ENCODE measurements around the gene LUZP2.

Gene LUZP2

DNA sequence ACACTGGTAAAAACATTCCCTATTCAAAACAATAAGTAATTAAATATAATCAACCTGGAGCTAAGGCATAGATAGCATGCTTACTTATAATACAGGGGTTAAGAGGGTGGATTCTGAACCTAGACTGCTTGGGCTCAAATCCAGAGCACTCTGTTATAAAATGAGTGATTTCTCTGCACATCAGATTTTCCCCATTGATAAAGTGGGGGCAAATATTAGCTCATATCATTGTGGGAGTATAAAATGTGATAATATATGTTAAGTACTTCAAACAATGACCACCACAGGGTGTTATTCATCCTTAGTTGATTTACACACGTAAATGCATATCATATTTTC, 139.4 kb downstream of the LUZP2 start:
- no peak for DNase-seq

GRCh38 chr11:24637520-24637919, 140.7 kb downstream of the LUZP2 start:
- no peak for DNase-seq

DNA sequence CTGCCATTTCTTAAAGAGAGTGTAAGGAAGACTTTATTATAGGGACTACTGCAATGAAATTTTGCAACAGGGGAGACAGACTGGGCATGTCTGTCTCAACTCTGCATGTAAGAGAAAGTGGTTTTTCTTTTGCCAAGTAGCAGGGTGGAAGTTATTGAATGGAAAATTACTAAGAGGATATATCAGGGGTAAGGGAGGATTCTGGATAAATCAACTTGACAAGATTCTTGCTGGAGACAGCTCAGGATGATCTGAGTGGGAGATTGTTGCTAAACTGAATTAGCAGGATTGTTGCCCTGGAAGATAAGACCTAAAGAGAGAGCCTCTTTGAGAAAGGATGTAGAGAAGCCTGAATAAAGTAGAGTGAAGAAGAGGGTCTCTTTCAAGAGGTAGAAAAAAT, 145.8 kb downstream of the LUZP2 start:
- no peak for DNase-seq

DNA sequence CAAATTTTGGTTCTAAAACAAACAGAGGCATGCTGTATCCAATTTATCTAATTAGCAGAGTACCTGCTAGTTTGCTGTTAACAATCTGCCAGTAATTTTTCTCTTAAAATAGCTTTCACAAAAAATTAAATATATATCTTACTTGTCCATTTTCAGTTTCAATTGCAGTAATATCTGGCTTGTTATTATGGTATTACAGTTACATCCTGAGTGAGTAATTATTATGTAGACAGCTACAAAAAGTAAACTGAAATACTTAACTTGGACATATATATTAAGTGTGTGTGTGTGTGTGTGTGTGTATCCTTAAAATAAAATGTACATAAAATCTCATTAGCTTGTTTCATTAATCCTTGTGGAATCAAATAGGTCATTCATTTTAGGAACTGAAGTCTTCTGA, 148.7 kb downstream of the LUZP2 start:
- DNase-seq = no peak

DNA sequence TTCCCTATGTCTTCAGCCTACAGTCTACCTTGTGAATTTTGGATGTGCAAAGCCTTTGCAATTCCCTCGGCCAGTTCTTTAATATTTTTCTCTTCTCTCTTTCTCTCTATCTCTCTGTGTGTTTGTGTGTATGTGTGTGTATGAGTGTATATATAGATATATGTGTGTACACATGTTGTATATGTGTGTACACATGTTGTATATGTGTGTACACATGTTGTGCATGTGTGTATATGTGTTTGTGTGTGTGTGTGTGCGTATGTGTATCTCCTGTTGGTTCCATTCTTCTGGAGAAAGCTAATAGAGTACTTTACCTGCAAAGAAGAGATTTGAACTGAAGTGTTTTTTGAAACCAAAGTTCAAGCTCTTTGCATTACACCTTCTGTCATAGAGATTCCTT, 155.0 kb downstream of the LUZP2 start:
- no peak for DNase-seq

GRCh38 chr11:24653901-24654300, 157.0 kb downstream of the LUZP2 start:
- DNase-seq = no peak

GRCh38 chr11:24661331-24661730, 164.5 kb downstream of the LUZP2 start:
- no peak for DNase-seq

DNA sequence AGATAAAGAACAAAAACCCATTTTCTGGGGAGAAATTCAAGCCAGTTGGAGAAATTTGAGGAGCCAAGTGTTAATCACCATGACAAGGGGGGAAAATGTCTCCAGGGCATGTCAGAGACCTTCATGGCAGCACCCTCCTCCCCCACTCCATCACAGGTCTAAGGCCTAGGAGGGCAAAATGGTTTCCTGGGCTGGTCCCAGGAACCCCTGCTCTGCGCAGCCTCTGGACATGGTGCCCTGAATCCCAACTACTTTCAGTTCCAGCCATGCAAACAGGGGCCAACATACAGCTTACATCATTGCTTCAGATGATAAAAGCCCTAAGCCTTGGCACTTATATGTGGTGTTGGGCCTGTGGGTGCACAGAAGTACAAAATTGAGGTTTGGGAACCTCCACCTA, 167.5 kb downstream of the LUZP2 start:
- no peak for DNase-seq

DNA sequence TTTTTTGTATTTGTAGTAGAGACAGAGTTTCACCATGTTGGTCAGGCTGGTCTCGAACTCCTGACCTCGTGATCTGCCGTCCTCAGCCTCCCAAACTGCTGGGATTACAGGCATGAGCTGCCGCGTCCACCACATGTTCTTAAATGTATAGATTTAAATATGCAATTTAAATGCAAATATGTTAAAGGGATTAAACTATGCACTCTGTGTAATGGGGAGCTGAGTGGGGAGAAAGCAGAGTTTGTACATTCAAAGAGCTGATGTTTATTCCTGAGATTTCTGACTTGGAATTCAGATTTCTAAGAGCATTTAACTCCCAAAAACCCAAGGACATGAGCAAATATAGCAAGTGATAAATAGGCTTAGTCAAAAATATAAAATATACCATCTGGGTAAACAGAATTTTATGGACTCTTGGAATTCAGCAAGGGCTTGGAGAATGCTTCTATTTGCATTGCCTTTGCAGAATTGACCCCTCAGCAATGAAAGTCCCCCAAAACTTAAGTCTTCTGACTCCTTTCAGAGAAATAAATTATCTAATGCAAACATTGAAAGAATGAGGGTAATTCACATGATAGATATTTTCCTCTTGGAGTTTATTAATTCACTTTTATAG, 170.6 kb downstream of the LUZP2 start:
- DNase-seq = no peak

DNA sequence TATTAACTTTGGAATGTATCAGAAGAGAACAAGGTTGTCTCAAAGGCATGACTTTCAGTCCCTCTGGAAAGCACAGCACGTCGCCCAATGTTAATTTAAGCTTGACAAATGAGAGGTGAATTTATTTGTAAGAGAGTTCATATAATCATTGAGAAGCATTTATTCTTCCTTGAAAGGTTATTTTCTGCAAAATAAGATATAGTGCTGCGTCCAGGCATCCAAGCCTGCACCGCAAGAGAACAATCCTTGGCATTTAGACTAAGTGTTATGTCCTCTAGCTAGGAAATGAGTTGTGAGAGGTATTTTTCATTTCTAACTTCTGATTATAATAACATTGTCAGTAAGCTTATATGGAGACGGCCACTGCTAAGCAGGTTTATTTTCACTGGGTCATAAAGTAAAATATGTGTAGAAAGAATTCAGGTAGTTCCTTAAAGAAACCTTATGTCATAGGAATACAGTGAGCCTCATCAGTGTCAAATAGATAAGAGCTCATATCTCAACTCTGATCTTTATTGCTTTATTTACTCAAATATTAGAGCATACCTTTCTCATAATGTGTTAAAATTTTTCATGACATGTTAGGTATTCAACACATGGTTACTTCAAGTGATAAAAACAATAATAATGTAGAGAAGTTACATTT, 182.0 kb downstream of the LUZP2 start:
- DNase-seq = no peak

GRCh38 chr11:24679821-24680351, 183.0 kb downstream of the LUZP2 start:
- no peak for DNase-seq

DNA sequence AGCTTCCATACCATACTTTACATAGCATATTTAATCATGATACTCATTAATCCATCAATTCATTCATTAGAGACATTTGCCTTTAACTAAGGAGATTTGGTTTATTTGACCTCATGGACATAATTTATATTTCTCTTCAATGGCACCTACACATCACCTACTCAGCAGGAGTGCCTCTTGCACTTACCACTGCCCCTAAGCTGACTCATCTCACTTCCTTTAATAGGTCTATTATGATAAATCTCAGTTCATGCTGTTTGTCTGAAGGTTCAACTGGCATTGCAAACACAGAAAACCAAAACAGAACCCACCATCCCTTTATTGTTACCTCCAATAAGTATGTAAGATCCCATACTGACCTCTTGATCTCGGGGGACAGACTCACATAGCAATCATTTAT, 186.7 kb downstream of the LUZP2 start:
- DNase-seq = no peak

DNA sequence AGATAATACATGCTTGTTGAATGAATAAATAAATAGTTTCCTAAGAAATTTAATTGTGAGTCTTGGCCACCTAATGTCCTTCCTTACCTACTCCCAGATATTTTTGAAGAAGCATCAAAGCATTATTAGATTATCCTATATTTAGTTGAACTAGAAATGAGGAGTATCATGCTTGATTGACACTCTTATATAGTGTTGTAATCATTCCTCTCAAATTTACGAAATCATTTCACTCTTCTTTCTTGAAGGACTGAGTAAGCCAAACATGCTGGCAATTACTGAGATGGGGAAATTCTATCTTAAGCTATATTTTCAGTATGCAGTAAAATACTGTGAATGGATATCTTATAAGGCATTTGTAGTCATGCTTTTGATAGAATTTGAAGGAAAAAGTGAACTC, 189.0 kb downstream of the LUZP2 start:
- no peak for DNase-seq

DNA sequence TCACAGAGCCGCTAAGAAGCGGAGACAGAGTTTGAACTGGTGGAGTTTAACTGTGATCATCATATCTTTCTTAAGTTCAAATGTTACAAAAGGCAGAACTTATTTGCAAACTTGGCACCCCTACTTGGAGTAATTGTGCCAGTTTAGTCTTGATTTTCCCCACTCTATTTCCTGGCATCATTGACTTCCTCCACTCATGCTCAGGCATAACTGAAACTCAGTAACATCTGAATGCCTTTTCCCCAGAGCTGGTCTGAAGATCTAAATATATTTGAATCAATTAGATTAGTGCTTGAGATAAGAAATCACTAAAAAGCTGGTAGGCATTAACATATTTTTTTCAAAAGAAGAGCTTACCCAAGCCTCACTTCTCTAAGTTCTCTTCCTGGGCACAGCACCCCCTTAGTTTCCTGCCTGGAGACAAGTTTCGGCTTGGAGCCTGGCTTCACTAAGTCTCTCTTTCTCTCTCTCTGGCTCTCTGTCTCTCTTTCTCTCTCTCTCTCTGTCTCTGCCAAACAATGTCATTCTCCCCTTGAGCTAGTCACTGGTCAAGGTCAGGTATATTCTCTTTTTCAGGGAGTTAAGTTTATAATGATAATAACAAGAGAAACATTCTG, 190.8 kb downstream of the LUZP2 start:
- no peak for DNase-seq

GRCh38 chr11:24688981-24689380, 192.1 kb downstream of the LUZP2 start:
- DNase-seq = no peak

DNA sequence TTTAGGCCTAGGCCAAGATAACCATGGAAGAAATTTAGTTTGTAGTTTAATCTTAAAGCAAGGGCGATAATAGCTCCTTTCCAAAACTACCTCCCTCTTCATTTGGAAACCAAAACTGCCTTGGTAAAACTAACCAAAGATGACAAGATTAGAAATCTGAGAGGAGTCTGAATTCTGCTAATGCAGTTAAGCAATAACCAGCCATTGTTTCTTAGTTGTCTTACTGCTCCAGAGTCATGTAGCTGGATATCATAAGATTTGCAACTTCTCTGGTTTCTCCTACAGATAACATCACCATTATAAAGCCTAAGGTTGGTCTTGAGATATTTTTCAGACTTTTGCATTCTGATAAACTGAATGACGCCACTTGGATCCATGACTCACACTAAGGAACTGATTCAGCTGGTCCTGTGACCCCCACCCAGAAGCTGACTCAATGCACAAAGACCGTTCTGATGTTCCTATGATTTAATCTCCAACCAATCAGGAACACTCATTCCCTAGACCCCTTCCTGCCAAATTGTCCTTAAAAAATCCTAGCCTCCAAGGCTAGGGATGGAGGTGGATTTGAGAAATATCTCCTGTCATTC, 200.8 kb downstream of the LUZP2 start:
- no peak for DNase-seq

- no peak for DNase-seq
These were observed 207.9 kb downstream of the LUZP2 start for GRCh38 chr11:24704716-24705115.

DNA sequence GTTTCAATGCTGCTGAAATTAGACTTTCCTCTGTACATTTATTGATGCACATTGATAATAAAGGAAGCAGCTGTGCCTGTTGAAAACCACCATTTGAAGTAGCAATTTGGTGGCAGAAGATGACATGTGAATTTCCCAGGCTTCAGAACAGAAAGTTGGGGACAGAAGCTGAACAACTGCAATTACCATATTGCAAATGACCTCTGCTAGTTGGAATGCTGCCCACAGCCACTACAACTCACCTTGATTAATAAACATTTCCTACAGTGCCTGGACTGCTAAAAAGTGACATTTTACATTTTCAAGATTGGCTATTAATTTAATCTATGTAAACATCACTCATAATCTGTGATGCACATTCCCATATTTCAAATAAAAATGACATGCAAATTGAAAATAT, 208.6 kb downstream of the LUZP2 start:
- no peak for DNase-seq

DNA sequence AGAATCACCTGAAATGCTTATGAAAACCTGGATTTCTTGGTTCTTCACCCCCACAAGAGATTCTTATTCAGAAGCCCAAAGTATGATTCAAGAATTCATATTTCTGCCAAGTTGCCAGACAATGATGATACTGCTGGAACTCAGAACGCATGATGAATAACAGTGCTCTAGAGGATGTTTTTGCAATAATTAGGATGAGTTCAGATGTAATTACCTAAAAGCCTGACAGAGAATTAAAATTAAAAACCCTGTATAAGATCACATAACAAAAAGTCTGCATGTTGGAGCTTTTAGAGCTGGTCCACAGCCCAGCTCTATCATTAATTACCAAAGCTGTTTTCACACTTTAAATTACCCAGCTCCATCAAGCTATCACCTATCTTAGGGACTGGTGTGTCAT, 211.8 kb downstream of the LUZP2 start:
- no peak for DNase-seq

GRCh38 chr11:24709928-24710565, 213.2 kb downstream of the LUZP2 start:
- no peak for DNase-seq

- no peak for DNase-seq
These were observed 217.7 kb downstream of the LUZP2 start for GRCh38 chr11:24714601-24715000.

GRCh38 chr11:24716403-24716802, 219.6 kb downstream of the LUZP2 start:
- no peak for DNase-seq

- no peak for DNase-seq
These were observed 226.4 kb downstream of the LUZP2 start for GRCh38 chr11:24723231-24723630.

DNA sequence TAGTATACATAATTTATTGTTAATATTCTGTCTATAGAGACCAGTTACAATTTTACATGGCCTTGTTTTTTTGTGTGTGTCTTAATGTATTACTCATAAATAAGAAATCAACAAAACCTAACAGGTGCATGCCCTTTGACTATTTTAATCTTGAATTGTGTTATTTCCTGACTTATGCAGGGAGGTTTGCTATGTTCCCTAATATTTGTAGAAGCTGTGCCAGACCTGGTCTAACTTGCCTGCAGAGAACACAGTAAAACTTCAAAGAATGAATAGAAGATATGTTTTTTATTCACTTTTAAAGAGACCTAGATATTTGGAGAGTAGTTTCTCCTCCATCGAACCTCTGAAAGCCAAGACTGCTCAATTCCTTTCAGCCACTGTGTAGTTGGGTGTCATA, 234.7 kb downstream of the LUZP2 start:
- DNase-seq = no peak

Data from stimulated activated naive CD4-positive, alpha-beta T cell treated with Interleukin-2 at 50 U/mL for 16 hours (primary cell).